Measurements from ENCODE around the gene IL10.

The IL10 gene

GRCh38 chr1:206786212-206786886 lies 14.1 kb upstream of the IL10 start (continued):
- TF ChIP-seq ZNF362 (tag by site-specific recombination; IDR thresholded peaks at IDR 0.05) = no peak
- TF ChIP-seq ZNF626 (tag by site-specific recombination; IDR thresholded peaks at IDR 0.05) = no peak
- no peak for TF ChIP-seq ZNF19 (tag by site-specific recombination; IDR thresholded peaks at IDR 0.05; ENCODE audit: low read depth)
- no peak for TF ChIP-seq PBX3 (CRISPR knock-in tag; IDR thresholded peaks at IDR 0.05)
- TF ChIP-seq ZNF514 (tag by site-specific recombination; IDR thresholded peaks at IDR 0.05) = no peak
- no peak for TF ChIP-seq ZNF138 (tag by site-specific recombination; IDR thresholded peaks at IDR 0.05; ENCODE audit: borderline replicate concordance)
- no peak for TF ChIP-seq BCL11B (tag by site-specific recombination; IDR thresholded peaks at IDR 0.05; ENCODE audit: low read depth)

DNA sequence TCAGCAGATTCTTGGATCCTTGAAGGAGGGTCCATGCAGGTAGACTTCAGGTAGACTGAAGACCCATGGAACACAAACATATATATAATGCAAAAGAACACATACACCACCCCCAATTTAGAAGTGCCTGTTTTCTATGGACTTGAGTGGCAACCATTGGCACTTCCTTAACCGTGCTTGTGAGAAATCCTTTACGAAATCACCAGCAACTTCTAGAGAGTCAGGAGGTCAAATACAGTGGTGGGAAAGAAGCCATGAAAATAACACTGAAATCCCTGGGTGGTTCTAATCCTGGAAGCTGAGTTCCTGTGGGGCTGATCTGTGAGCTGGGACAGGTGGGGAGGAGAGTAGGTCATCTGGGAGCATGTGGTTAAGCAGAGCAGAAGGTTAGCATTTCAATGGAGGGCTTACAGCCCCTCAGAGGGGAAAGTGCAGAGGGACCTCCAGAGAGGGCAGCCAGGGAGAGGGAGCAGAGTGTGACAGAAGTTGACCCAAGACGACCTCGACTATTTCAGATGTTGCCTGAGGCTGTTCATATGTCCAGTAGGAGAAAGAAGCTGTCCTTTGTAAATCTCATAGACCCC lies 13.0 kb upstream of the IL10 start:
- Histone ChIP-seq H3K4me3 (ENCODE audit: low read depth, low read length) (no peak overlapping the region), H3K36me3 (ENCODE audit: control insufficient read depth in 2 of 2, insufficient read depth in 1 of 2, low read length in 2 of 2) (no peaks in the 10 kb centered on the region), H3K27ac (ENCODE audit: extremely low read depth, low read depth, low read length) (no peak overlapping the region), H3K4me1 (ENCODE audit: control insufficient read depth, insufficient read depth, low read length) (no peaks in the 10 kb centered on the region), H3K9me3 (ENCODE audit: control insufficient read depth, insufficient read depth, low read depth, low read length) (no peaks in the 10 kb centered on the region)
- CTCF ChIA-PET = interaction anchor here (1.0 to 1.6 kb wide), 4 partner anchors 13 to 127 kb away, joined by 3 to 10 read pairs (median 4); partner anchors contain the start of gene IL10
- POLR2A ChIA-PET = no interaction called here
- TF ChIP-seq, protein P1, sequence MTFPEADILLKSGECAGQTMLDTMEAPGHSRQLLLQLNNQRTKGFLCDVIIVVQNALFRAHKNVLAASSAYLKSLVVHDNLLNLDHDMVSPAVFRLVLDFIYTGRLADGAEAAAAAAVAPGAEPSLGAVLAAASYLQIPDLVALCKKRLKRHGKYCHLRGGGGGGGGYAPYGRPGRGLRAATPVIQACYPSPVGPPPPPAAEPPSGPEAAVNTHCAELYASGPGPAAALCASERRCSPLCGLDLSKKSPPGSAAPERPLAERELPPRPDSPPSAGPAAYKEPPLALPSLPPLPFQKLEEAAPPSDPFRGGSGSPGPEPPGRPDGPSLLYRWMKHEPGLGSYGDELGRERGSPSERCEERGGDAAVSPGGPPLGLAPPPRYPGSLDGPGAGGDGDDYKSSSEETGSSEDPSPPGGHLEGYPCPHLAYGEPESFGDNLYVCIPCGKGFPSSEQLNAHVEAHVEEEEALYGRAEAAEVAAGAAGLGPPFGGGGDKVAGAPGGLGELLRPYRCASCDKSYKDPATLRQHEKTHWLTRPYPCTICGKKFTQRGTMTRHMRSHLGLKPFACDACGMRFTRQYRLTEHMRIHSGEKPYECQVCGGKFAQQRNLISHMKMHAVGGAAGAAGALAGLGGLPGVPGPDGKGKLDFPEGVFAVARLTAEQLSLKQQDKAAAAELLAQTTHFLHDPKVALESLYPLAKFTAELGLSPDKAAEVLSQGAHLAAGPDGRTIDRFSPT (tag by site-specific recombination; IDR thresholded peaks at IDR 0.05) = no peak
- TF ChIP-seq ZNF600 (tag by site-specific recombination; IDR thresholded peaks at IDR 0.05) (no peak), ZNF777 (tag by site-specific recombination; IDR thresholded peaks at IDR 0.05; ENCODE audit: borderline replicate concordance) (no peak), ZNF530 (tag by site-specific recombination; IDR thresholded peaks at IDR 0.05; ENCODE audit: low read depth) (no peak), ZNF416 (tag by site-specific recombination; IDR thresholded peaks at IDR 0.05) (no peak), ZNF571 (tag by site-specific recombination; IDR thresholded peaks at IDR 0.05) (no peak), ZNF155 (tag by site-specific recombination; IDR thresholded peaks at IDR 0.05) (no peak), ZSCAN23 (tag by site-specific recombination; IDR thresholded peaks at IDR 0.05) (no peak)
- TF ChIP-seq, protein P2, sequence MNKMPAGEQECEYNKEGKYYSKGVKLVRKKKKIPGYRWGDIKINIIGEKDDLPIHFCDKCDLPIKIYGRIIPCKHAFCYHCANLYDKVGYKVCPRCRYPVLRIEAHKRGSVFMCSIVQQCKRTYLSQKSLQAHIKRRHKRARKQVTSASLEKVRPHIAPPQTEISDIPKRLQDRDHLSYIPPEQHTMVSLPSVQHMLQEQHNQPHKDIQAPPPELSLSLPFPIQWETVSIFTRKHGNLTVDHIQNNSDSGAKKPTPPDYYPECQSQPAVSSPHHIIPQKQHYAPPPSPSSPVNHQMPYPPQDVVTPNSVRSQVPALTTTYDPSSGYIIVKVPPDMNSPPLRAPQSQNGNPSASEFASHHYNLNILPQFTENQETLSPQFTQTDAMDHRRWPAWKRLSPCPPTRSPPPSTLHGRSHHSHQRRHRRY (tag by site-specific recombination; IDR thresholded peaks at IDR 0.05) = no peak

DNA sequence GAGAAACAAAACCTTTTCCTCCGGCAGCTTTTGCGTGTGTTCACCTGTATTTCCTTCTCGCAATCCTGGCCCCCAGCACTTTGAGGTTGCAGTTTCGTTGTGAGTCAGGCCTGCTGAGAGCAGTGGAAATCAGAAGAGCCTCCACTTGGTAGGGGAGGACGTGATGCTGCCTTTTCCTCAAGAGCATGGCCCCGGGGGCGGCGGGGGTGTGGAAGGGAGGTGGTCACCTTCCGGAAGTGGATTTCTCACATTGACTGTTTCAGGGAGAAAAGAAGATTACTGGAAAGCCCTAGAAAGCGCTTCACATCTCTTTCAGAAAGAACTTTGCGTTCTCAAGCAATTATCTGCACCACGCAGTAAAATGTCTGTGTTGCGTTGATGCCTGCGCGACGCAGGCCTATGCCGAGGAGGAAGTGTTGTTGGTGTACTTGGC lies 12.2 kb upstream of the IL10 start:
- Histone ChIP-seq H3K9me3 (ENCODE audit: control insufficient read depth, insufficient read depth, low read depth, low read length) (no peaks in the 10 kb centered on the region), H3K4me3 (ENCODE audit: low read depth, low read length) (no peak overlapping the region), H3K27ac (ENCODE audit: extremely low read depth, low read depth, low read length) (no peak overlapping the region), H3K4me1 (ENCODE audit: control insufficient read depth, insufficient read depth, low read length) (no peaks in the 10 kb centered on the region), H3K36me3 (ENCODE audit: control insufficient read depth in 2 of 2, insufficient read depth in 1 of 2, low read length in 2 of 2) (no peaks in the 10 kb centered on the region)
- POLR2A ChIA-PET = no interaction called here
- CTCF ChIA-PET = no interaction called here
- no peak for TF ChIP-seq ZFP3 (tag by site-specific recombination; IDR thresholded peaks at IDR 0.05; ENCODE audit: low read depth)
- TF ChIP-seq ZNF580 (tag by site-specific recombination; IDR thresholded peaks at IDR 0.05) = no peak
- no peak for TF ChIP-seq ZNF830 (tag by site-specific recombination; IDR thresholded peaks at IDR 0.05; ENCODE audit: low read depth)
- TF ChIP-seq, protein P1 (tag by site-specific recombination; IDR thresholded peaks at IDR 0.05) = no peak
- TF ChIP-seq, protein P2 (tag by site-specific recombination; IDR thresholded peaks at IDR 0.05) = no peak
